Subcutaneous adipose tissue (tissue), 4 donors: ENCODE results near the gene MAP1LC3B2. TPM values are rescaled to one million over a fixed set of nuclear protein-coding genes. Genes with fewer than 3 reads are reported as not detected.

Experiments used
- total RNA-seq, 4 donors: library from RNA; depleted of rRNA; stranded (reverse); fragments of >200 nt; gene quantifications; one replicate each; pipeline ENCODE4 v1.1.0, GENCODE V29; 2016
- TF ChIP-seq, protein P1 (sequence below): fragments of 450-650 bp; IDR thresholded peaks from one replicate; pipeline ENCODE4 v1.5.1; 2016; ENCODE audit warnings: low read depth, mild to moderate bottlenecking, control low read depth, antibody characterized with exemption, moderate library complexity

Gene MAP1LC3B2
- total RNA-seq, 4 donors from 2014 or later, result 1.1 to 1.5 TPM; not detected in 2

DNA sequence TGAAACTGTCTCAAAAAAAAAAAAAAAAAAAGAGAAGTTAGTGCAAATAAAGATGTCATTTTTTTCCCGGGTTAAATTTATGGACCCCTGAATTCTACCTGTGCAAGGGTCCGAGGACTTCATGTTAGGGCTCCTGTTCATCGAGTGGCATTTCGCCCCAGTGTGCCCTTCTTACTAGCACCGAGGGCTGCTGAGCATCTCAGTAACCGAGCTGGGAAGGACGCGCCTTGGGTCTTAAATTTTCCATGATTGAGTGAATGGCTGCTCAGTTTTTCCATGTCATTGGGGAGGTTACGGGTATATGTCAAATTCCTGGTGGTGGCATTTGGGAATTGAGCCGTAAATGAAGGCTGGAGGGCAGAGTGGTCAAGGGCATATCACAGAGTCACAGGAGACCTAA lies 34.9 kb upstream of the MAP1LC3B2 start:
- TF ChIP-seq, protein P1, sequence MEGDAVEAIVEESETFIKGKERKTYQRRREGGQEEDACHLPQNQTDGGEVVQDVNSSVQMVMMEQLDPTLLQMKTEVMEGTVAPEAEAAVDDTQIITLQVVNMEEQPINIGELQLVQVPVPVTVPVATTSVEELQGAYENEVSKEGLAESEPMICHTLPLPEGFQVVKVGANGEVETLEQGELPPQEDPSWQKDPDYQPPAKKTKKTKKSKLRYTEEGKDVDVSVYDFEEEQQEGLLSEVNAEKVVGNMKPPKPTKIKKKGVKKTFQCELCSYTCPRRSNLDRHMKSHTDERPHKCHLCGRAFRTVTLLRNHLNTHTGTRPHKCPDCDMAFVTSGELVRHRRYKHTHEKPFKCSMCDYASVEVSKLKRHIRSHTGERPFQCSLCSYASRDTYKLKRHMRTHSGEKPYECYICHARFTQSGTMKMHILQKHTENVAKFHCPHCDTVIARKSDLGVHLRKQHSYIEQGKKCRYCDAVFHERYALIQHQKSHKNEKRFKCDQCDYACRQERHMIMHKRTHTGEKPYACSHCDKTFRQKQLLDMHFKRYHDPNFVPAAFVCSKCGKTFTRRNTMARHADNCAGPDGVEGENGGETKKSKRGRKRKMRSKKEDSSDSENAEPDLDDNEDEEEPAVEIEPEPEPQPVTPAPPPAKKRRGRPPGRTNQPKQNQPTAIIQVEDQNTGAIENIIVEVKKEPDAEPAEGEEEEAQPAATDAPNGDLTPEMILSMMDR, result no peak

DNA sequence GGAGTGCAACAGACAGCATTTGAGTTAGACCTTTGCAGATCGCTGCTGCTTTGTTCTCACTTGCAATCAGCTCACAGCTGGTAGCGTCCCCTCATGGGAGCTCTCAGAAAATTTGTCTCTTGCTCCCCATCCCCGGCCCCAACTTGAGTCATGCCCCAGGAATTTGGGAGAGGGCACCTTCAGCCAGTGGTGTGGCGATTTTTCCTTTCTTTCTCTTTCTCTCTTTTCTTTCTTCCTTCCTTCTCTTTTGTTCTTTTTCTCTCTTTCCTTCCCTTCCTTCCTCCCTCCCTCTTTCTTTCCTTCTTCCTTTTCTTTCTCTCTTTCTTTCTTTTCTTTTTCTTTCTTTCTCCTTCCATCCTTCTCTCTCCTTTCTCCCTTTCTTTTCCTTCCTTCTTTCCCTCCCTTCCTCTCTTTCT lies 34.2 kb upstream of the MAP1LC3B2 start:
- TF ChIP-seq, protein P1, result no peak

DNA sequence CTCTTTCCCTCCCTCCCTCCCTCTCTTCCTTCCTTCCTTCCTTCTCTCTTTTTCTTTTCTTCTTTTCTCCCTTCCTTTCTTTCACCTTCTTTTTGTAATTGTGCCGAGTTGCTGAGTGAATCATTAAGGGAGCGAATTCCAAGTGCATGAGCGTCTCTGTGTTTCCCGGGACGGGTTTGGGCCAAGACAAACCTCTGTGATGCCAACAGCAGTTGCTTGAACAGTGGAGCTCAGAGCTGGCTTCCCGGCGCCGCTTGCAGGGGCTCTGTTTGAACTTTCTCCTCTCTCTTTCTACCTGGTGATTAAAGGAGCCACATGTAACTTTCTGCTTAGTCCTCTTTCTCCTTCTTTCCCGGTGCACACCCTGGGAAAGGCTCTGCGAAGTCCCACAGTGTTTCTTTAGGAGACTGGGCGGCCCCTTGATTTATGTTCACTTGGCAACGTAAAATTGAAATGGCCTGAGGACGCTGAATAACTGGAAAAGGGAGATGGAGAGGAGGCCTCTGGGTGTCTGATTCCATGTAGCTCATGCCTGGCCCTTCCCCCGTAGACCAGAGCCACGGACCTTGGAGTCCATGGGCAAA lies 33.7 kb upstream of the MAP1LC3B2 start:
- TF ChIP-seq, protein P1, result no peak

DNA sequence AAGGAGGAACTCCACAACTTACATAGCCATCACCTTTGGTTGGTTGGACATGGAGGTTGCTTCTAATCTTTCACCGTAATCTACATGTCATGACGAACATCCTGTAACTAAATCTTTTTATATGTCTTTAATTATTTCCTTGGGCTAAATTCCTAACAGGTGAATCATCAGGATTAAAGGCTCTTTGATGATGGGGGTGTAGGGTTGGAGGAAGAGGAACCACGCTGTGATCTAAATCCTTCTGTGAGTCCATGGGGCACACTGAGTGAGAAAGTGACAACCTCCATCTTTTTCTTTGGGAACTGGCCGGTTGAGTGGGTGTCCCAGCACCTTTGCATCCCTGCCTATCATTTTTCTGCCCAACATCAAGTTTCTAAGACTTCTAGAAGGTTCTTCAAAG lies 31.1 kb upstream of the MAP1LC3B2 start:
- TF ChIP-seq, protein P1, result no peak

DNA sequence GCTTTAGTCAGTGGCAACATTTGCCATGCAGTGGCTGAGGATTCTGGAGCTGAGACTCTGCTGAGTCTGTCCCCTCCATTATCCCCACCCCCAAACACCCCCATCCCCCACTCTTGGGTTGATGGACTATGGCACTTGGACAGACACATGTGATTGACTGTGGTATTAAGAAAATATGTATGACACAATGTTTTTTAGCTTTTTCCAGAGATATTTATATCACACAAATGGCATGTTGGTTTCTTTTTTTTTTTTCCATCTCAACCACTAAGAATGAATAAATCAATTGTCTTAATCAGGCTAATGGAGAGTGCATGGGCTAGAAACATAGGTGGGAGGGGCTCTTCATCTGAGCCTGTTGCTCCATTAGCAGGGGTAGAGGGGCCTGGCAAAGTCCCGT lies 30.7 kb upstream of the MAP1LC3B2 start:
- TF ChIP-seq, protein P1, result no peak

DNA sequence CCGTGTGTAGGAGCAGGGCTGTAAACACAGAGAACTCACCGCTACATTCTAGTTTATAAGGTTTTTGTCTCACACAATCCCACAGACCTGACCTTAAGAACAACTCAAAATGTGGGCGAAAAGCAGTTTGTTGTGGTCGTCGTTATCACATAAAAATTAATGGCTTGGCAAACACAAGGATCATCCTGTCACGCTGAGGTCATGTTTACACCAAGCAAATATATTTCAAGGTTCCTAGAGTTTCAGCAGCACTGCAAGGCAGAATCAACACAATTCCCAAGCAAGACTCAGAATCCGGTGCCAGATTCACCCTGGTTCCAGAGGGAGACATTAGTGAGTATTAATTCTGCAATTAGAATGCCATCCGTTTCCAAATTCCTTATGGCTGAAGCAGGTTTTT lies 30.1 kb upstream of the MAP1LC3B2 start:
- TF ChIP-seq, protein P1, result no peak

DNA sequence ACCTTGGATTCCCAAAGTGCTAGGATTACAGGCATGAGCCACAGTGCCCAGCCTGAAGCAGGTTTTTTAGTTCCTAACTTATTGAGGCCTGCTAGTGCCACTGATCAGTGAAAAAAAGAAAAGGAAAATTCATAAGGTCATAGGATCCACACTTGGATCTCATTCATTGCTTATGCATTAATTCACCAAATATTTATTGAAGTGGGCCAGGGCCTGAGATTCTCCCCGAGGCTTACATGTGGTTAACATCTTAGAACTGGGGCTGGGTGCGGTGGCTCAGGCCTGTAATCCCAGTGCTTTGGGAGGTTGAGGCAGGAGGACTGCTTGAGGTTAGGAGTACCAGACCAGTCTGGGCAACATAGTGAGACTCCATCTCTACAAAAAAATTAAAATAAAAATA lies 29.5 kb upstream of the MAP1LC3B2 start:
- TF ChIP-seq, protein P1, result no peak
